PFSK-1 (cell line): Measurements from ENCODE around the gene EPB41L4A.

Source experiments
- FOXP2 ChIP-seq: optimal IDR thresholded peaks from 2 replicates; pipeline ENCODE3; 2011; ENCODE audit warnings: borderline replicate concordance, control low read depth, inconsistent platforms; ENCODE audit not compliant: insufficient read depth; ENCODE audit errors: extremely low read length, extremely low read depth
- POLR2AphosphoS5 ChIP-seq: IDR thresholded peaks from 2 replicates; pipeline ENCODE4 v1.6.1; 2012; ENCODE audit warnings: low read depth, mild to moderate bottlenecking, control low read depth, low read length, moderate library complexity
- SIN3A ChIP-seq: IDR thresholded peaks from 2 replicates; pipeline ENCODE4 v1.6.1; 2012; ENCODE audit warnings: mild to moderate bottlenecking, low read length, moderate library complexity, borderline replicate concordance; ENCODE audit not compliant: insufficient read depth
- TAF1 ChIP-seq: IDR thresholded peaks from 2 replicates; pipeline ENCODE4 v1.6.1; 2012; ENCODE audit warnings: low read length, control low read depth, borderline replicate concordance; ENCODE audit not compliant: insufficient read depth
- TF ChIP-seq, protein P1 (sequence below), 2 experiments: IDR thresholded peaks; 2 replicates each; pipeline versions ENCODE4 v1.6.1 to v1.8.0; 2011 to 2012; ENCODE audit warnings: low read depth in 2 of 2, low read length in 2 of 2, control low read depth in 1 of 2, inconsistent platforms in 1 of 2, mild to moderate bottlenecking in 1 of 2, moderate library complexity in 1 of 2; ENCODE audit not compliant: insufficient read depth in 1 of 2

The EPB41L4A gene

DNA sequence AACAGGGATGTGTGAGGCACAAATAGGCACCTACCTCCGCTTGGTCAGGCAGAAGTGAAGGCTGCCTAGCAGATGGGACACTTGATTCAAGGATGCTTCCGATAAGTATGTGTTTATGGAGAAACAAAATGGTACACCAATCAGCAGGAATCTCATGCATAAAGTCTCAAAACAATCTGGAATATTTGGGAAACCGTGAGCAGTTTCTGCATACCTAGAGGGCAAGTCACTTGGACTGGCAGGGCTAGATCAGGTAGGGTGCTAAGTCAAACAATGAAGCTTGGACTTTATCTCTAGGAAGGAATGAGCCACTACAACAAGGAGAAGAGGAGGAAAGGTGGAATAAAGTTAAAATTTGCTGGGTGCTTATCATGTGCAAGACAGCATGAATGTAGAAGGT lies 5.5 kb downstream of the EPB41L4A start:
- no peak for TF ChIP-seq SIN3A
- TF ChIP-seq, protein P1, sequence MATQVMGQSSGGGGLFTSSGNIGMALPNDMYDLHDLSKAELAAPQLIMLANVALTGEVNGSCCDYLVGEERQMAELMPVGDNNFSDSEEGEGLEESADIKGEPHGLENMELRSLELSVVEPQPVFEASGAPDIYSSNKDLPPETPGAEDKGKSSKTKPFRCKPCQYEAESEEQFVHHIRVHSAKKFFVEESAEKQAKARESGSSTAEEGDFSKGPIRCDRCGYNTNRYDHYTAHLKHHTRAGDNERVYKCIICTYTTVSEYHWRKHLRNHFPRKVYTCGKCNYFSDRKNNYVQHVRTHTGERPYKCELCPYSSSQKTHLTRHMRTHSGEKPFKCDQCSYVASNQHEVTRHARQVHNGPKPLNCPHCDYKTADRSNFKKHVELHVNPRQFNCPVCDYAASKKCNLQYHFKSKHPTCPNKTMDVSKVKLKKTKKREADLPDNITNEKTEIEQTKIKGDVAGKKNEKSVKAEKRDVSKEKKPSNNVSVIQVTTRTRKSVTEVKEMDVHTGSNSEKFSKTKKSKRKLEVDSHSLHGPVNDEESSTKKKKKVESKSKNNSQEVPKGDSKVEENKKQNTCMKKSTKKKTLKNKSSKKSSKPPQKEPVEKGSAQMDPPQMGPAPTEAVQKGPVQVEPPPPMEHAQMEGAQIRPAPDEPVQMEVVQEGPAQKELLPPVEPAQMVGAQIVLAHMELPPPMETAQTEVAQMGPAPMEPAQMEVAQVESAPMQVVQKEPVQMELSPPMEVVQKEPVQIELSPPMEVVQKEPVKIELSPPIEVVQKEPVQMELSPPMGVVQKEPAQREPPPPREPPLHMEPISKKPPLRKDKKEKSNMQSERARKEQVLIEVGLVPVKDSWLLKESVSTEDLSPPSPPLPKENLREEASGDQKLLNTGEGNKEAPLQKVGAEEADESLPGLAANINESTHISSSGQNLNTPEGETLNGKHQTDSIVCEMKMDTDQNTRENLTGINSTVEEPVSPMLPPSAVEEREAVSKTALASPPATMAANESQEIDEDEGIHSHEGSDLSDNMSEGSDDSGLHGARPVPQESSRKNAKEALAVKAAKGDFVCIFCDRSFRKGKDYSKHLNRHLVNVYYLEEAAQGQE (IDR thresholded peaks at IDR 0.05; ENCODE audit: insufficient read depth in 1 of 2, low read depth in 2 of 2, low read length in 2 of 2), result no peak

DNA sequence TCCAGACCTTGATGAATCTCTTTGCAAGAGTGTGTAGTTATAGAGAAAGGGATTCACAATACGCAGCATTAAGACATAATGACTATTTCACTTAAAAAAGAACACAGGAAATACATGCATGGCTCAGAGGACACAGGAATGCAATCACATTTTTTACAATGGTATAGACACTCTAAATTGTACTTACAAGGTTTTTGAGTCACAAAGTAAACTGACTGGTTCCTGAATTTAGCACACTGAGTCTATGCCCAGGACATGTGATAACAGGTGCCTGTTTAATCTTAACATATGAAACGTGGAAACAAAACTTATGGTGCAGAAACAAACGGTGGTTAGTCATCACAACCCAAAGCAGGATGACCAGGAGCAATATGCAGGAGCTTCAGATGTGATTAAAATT lies 6.7 kb downstream of the EPB41L4A start:
- TF ChIP-seq POLR2AphosphoS5, result no peak
- TF ChIP-seq FOXP2, result no peak
- TF ChIP-seq, protein P1 (IDR thresholded peaks at IDR 0.05; ENCODE audit: insufficient read depth in 1 of 2, low read depth in 2 of 2, low read length in 2 of 2), result no peak

DNA sequence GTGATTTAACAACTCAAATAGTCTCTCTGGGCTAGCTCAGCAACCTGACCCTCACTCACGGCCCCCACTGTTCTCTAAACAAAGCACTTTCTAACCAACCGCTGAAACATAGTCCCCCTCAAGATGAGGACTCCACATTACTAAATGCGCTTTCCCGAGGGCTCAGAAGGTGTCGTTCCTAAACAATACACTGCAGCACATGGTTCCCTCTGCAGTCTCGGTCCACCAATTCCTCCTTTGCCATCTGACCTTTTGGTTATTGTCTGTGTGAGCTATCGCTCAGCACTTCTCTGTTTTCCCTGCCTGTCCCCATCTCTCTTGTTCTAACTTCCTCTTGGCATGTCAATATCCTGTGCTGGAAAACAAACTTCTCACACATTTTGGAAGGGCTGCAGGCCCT lies 7.2 kb downstream of the EPB41L4A start:
- TF ChIP-seq POLR2AphosphoS5, result no peak
- no peak for TF ChIP-seq TAF1
- TF ChIP-seq FOXP2, result no peak
- TF ChIP-seq SIN3A, result no peak
- TF ChIP-seq, protein P1 (IDR thresholded peaks at IDR 0.05; ENCODE audit: insufficient read depth in 1 of 2, low read depth in 2 of 2, low read length in 2 of 2), result no peak

DNA sequence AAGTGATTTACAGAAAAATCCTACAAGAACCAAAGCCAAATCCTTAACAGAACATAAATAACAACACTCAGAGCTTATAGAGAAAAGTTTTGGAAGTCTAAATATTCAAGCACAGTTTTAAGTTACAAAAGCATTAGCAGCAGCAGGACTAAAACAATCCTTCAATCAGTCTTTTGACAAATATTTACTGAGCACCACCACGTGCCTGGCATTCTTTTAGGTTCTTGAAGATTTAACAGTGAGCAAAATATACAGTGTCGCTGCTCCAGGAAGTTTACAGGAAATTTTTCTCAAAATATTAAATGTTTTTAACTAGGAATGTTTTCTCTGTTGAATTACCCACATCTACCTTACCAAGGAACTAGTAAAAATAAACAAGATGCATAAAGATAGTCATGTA lies 11.4 kb downstream of the EPB41L4A start:
- no peak for TF ChIP-seq SIN3A
- TF ChIP-seq, protein P1 (IDR thresholded peaks at IDR 0.05; ENCODE audit: insufficient read depth in 1 of 2, low read depth in 2 of 2, low read length in 2 of 2), result no peak
- TF ChIP-seq POLR2AphosphoS5, result no peak
- no peak for TF ChIP-seq TAF1
- TF ChIP-seq FOXP2, result no peak

DNA sequence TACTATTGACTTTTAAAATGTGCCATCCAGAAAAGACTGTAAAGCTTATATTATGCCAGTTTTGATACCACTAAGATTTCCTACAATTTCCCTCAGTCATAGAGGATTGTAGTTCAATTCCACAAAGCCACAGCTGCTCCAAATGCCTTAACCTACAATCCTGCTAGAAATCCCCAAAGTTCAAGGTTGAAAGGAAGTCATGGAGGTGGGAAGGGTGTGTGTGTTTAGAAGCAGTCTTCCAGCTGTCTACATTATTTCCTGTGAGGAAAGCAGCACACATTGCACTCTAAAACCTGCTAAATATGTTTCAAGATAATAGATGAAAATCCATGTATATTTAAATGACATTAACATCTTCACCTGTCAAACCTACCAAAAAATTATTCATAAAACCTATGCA lies 11.8 kb downstream of the EPB41L4A start:
- no peak for TF ChIP-seq TAF1
- TF ChIP-seq POLR2AphosphoS5, result no peak
- TF ChIP-seq SIN3A, result no peak
- TF ChIP-seq, protein P1 (IDR thresholded peaks at IDR 0.05; ENCODE audit: insufficient read depth in 1 of 2, low read depth in 2 of 2, low read length in 2 of 2), result no peak
- no peak for TF ChIP-seq FOXP2
